Measurements from ENCODE around the gene UBALD1.
"Not testable (repeated sequence)": the region's sequence is repeated elsewhere in the genome, so short reads cannot be mapped to it uniquely, and the experiment has no call there.

UBALD1 gene

GRCh38 chr16:4583906-4584305, 30.8 kb downstream of the UBALD1 start:
- DNase-seq (ENCODE audit: insufficient read length, low spot score) (no peak), FAIRE-seq (no peak)
- no peak for TF ChIP-seq POLR2A (IDR thresholded peaks at IDR 0.05; ENCODE audit: low read depth, low read length)

GRCh38 chr16:4580250-4580649, 34.4 kb downstream of the UBALD1 start:
- TF ChIP-seq POLR2A (IDR thresholded peaks at IDR 0.05; ENCODE audit: low read depth, low read length): no peak
- FAIRE-seq (no peak), DNase-seq (ENCODE audit: insufficient read length, low spot score) (peak; percentile 52)

- FAIRE-seq (no peak), DNase-seq (ENCODE audit: insufficient read length, low spot score) (no peak)
- no peak for TF ChIP-seq POLR2A (IDR thresholded peaks at IDR 0.05; ENCODE audit: low read depth, low read length)
Observed at GRCh38 chr16:4578961-4579530, 35.6 kb downstream of the UBALD1 start.

- FAIRE-seq (no peak), DNase-seq (ENCODE audit: insufficient read length, low spot score) (no peak)
- no peak for TF ChIP-seq POLR2A (IDR thresholded peaks at IDR 0.05; ENCODE audit: low read depth, low read length)
Observed at GRCh38 chr16:4576008-4576407, 38.7 kb downstream of the UBALD1 start.

GRCh38 chr16:4574919-4575705, 39.6 kb downstream of the UBALD1 start:
- DNase-seq (ENCODE audit: insufficient read length, low spot score) (no peak), FAIRE-seq (no peak)
- no peak for TF ChIP-seq POLR2A (IDR thresholded peaks at IDR 0.05; ENCODE audit: low read depth, low read length)

GRCh38 chr16:4573926-4574325, 40.8 kb downstream of the UBALD1 start:
- not testable (repeated sequence) for FAIRE-seq; DNase-seq (ENCODE audit: insufficient read length, low spot score)

- no peak for TF ChIP-seq POLR2A (IDR thresholded peaks at IDR 0.05; ENCODE audit: low read depth, low read length)
- DNase-seq (ENCODE audit: insufficient read length, low spot score): no peak
Observed at GRCh38 chr16:4572715-4573114, 42.0 kb downstream of the UBALD1 start.

GRCh38 chr16:4570688-4571321, 43.9 kb downstream of the UBALD1 start:
- no peak for DNase-seq (ENCODE audit: insufficient read length, low spot score)
- FAIRE-seq: no peak

More at GRCh38 chr16:4572715-4573114, 42.0 kb downstream of the UBALD1 start:
- no peak for FAIRE-seq

GRCh38 chr16:4570086-4570485, 44.6 kb downstream of the UBALD1 start:
- TF ChIP-seq POLR2A (IDR thresholded peaks at IDR 0.05; ENCODE audit: low read depth, low read length): no peak
- FAIRE-seq: no peak
- no peak for DNase-seq (ENCODE audit: insufficient read length, low spot score)

More at GRCh38 chr16:4570688-4571321, 43.9 kb downstream of the UBALD1 start:
- no peak for TF ChIP-seq POLR2A (IDR thresholded peaks at IDR 0.05; ENCODE audit: low read depth, low read length)

GRCh38 chr16:4566144-4566543, 48.5 kb downstream of the UBALD1 start:
- DNase-seq (ENCODE audit: insufficient read length, low spot score) (no peak), FAIRE-seq (no peak)
- no peak for TF ChIP-seq POLR2A (IDR thresholded peaks at IDR 0.05; ENCODE audit: low read depth, low read length)

GRCh38 chr16:4564661-4565267, 49.9 kb downstream of the UBALD1 start:
- no peak for TF ChIP-seq POLR2A (IDR thresholded peaks at IDR 0.05; ENCODE audit: low read depth, low read length)
- DNase-seq (ENCODE audit: insufficient read length, low spot score): no peak
- no peak for FAIRE-seq

GRCh38 chr16:4561596-4561995, 53.1 kb downstream of the UBALD1 start:
- no peak for DNase-seq (ENCODE audit: insufficient read length, low spot score)
- FAIRE-seq: no peak
- TF ChIP-seq POLR2A (IDR thresholded peaks at IDR 0.05; ENCODE audit: low read depth, low read length): no peak
